Heart right ventricle (tissue), 16 donors: ENCODE results near the gene POLE. TPM values are rescaled to one million over a fixed set of nuclear protein-coding genes. Genes with fewer than 3 reads are reported as not detected.
A peak's percentile ranks its signal among the peaks of the same experiment; 100 is the strongest.

Experiments used
- ATAC-seq, 8 donors: fragments of 200-7000 bp; cut with Tn5 transposase; one replicate each; pipeline ENCODE4 v1.9.1; 2020; ENCODE audit warnings: mild to moderate bottlenecking in 8 of 8, moderate library complexity in 8 of 8, moderate number of reproducible peaks in 1 of 8
- DNase-seq, 2 donors: peaks; one replicate each; pipeline ENCODE4 v3.0.0-alpha.2; 2020
- H3K27ac ChIP-seq, 10 donors: fragments of 200-600 bp; sonication (generic) in 2 of 10; one replicate each; pipeline versions ENCODE4 v1.5.0 to v1.8.0; 2020 to 2022; ENCODE audit warnings: mild to moderate bottlenecking in 3 of 10
- H3K27me3 ChIP-seq, 7 donors: fragments of 200-600 bp; one replicate each; pipeline ENCODE4 v1.8.0; 2021 to 2022; ENCODE audit warnings: mild to moderate bottlenecking in 2 of 7
- H3K36me3 ChIP-seq, 9 donors: fragments of 200-600 bp; sonication (generic) in 1 of 9; one replicate each; pipeline versions ENCODE4 v1.5.0 to v1.8.0; 2020 to 2022; ENCODE audit warnings: mild to moderate bottlenecking in 2 of 9
- H3K4me1 ChIP-seq, 9 donors: fragments of 200-600 bp; sonication (generic) in 1 of 9; one replicate each; pipeline versions ENCODE4 v1.5.0 to v1.8.0; 2020 to 2022; ENCODE audit warnings: mild to moderate bottlenecking in 4 of 9
- H3K4me3 ChIP-seq, 10 donors: fragments of 200-600 bp; sonication (generic) in 2 of 10; one replicate each; pipeline versions ENCODE4 v1.5.0 to v1.8.0; 2020 to 2022; ENCODE audit warnings: mild to moderate bottlenecking in 7 of 10, moderate library complexity in 2 of 10
- H3K9me3 ChIP-seq, 11 donors: fragments of 200-600 bp in 10 of 11; sonication (generic) in 2 of 11; one replicate each; pipeline versions ENCODE4 v1.5.0 to v1.8.0; 2013 to 2022; ENCODE audit warnings: mild to moderate bottlenecking in 2 of 11, control low read depth in 1 of 11, moderate library complexity in 1 of 11
- CTCF ChIP-seq, 9 donors: fragments of 200-600 bp; sonication (generic) in 2 of 9; IDR thresholded peaks; one replicate each; pipeline versions ENCODE4 v1.5.0 to v1.8.0; 2021 to 2022; ENCODE audit warnings: antibody characterized with exemption in 9 of 9, mild to moderate bottlenecking in 5 of 9, moderate library complexity in 1 of 9
- WGBS, 2 donors: extraction: QIAGEN DNeasy Blood & Tissue Kit; methylation state at CpG; one replicate each; pipeline ENCODE4 v1.1.7; 2013; ENCODE audit warnings: inconsistent platforms in 1 of 2; 5-methylcytosine and 5-hydroxymethylcytosine counted together
- intact Hi-C, 10 donors: fragments of 100-400 bp; cut with DNase I; formaldehyde crosslinking; loops; one replicate each; pipeline versions ENCODE4 v1.11.1 to v1.14.2; 2022
- polyA plus RNA-seq, 2 donors: library from polyadenylated mRNA; stranded (reverse); fragments of 200-250 nt; gene quantifications; one replicate each; pipeline ENCODE4 v1.2.3, GENCODE V29; 2013
- total RNA-seq, 10 donors: library from RNA; stranded (reverse); fragmentation: NEBNext Ultra II Directional in 3 of 10; extraction: Animal tissue kit (Norgen Biotek cat#: 25700) in 3 of 10; gene quantifications; one replicate each; pipeline versions ENCODE4 v1.2.1 to v1.2.4, GENCODE V29; 2021 to 2023
- donor health status: Arrhythmogenic right ventricular cardiomyopathy.
- donor health status: ischemic (EF 13 %, LVEDD 7.1; RV severe dilation, severe dysfunction).
- donor health status: healthy with polysubstance abuse.
- donor health status: DM: no; HTN: yes; CAD: no.
- donor health status: DM: no; HTN: no; CAD: no.
- donor health status: ischemic (EF 25% LVEDD 6.9; RV normal size, moderate dysfunction).
- donor health status: ischemic (EF 25% LVEDD 5.7; RV mildly dilated, moderate dysfunction).
- donor health status: healthy.
- donor health status: DM: yes; HTN: yes; CAD: no.
- donor health status: Ischemic cardiomyopathy.
- donor health status: ischemic (EF 35%, LVEDD 5.7; RV mildly dilated, moderate dysfunction).
- donor health status: nonischemic (EF 11% LVEDD 7.7; RV severe dilation, severe dysfunction).
- donor health status: DM: yes; HTN: yes; CAD: no.
- donor health status: PGD.
- donor health status: ischemic (EF 29% LVEDD 5.4; RV normal size, mild dysfunction).
- donor health status: nonischemic (EF 23%, LVEDD 6.1; RV moderate dilation, normal function).

POLE gene
- total and polyA plus RNA-seq, 12 donors = 6.8 to 25.8 (median 9.9) TPM

GRCh38 chr12:132686825-132687210, 324 bp downstream of the POLE start:
- intact Hi-C loops = no loop called here
- DNase-seq (no peak), ATAC-seq (peak in 2 of 8 donors; percentile 46 to 48)
- H3K36me3 ChIP-seq = no peaks in the 10 kb centered on the region
- H3K4me3 ChIP-seq = peak overlapping the region; percentile 56 to 99 (median 69)
- TF ChIP-seq CTCF (IDR thresholded peaks at IDR 0.05) = no peak
- H3K4me1 ChIP-seq = peaks cover 3 to 17% (median 11%) of the 10 kb centered on the region in 9 donors
- peak overlapping the region; percentile 5 to 88 (median 62) for H3K27ac ChIP-seq
- H3K9me3 ChIP-seq = no peaks in the 10 kb centered on the region
- no peaks in the 10 kb centered on the region for H3K27me3 ChIP-seq
- WGBS, 2 donors = 1% methylated on average over 44 to 55 of the region's 55 CpGs

- H3K36me3 ChIP-seq = no peaks in the 10 kb centered on the region
- H3K9me3 ChIP-seq = no peaks in the 10 kb centered on the region
- TF ChIP-seq CTCF (IDR thresholded peaks at IDR 0.05) = no peak
- DNase-seq (no peak), ATAC-seq (no peak)
- H3K27ac ChIP-seq = no peak overlapping the region
- intact Hi-C loops = no loop called here
- H3K4me1 ChIP-seq = peaks cover 3 to 17% (median 11%) of the 10 kb centered on the region in 9 donors
- 66 to 71% methylated on average over 5 of the region's 5 CpGs for WGBS, 2 donors
- H3K4me3 ChIP-seq = no peak overlapping the region
- H3K27me3 ChIP-seq = no peaks in the 10 kb centered on the region
Measured at GRCh38 chr12:132685400-132685799, 1.7 kb downstream of the POLE start.

DNA sequence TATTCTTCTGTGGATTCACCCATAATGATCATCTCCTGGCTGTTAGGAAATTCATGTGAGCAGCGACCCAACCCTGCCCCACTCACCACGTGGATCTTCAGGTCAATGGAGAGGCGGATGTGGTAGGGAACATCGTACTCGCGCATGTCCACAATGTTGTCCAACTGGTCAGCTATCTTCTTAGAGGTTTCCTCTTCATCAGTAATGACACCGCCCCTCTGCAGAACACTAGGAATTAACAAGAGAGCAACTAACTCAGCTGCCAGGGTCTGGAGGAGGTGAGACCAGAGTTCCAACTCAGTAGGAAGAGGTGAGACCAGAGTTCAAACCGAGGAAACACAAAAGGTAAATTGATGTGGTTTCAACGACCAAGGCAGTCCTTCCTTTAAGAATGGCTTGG, 9.7 kb downstream of the POLE start:
- TF ChIP-seq CTCF (IDR thresholded peaks at IDR 0.05) = no peak
- DNase-seq = no peak
- Histone ChIP-seq H3K27ac (no peak overlapping the region), H3K4me3 (no peak overlapping the region), H3K27me3 (no peaks in the 10 kb centered on the region), H3K4me1 (no peaks in the 10 kb centered on the region), H3K36me3 (peaks cover 0 to 79% (median 27%) of the 10 kb centered on the region in 9 donors), H3K9me3 (no peaks in the 10 kb centered on the region)
- ATAC-seq = no peak
- 94% methylated on average over 9 of the region's 9 CpGs for WGBS, 2 donors
- intact Hi-C loops = no loop called here

DNA sequence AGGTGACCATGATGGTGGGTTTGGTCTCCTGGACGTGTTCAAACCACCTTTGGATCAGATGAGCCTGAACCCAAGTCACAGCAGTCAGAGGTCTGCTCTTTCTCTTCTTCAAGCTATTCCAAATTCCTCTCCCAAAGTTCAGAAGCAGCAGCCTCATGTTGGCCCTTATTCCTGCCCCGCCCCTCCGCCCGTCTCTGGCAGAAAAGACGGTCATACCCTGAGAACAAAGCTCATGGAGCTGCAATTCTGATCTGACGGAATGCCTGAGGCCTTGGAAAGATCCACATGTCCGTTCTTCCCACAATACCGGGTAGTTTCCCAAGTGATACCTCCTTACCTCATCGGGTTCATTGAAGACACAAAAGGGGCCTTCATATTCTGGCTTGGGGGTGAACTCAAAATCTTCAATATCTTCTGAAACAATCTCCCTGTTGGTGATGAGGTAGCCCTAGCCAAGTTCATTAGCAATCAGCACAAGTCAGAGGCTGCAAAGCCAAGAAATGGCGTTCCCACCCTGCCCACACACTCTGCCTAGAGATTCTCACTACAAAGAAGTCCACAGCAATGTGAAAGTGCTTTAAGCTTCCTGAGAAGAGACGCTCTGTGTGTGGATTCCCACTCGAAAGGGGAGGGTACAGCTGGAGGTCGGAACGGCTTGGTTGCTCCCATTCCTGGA, 11.2 kb downstream of the POLE start:
- no peak overlapping the region for H3K27ac ChIP-seq
- no peaks in the 10 kb centered on the region for H3K9me3 ChIP-seq
- H3K4me1 ChIP-seq = no peaks in the 10 kb centered on the region
- H3K4me3 ChIP-seq = no peak overlapping the region
- TF ChIP-seq CTCF (IDR thresholded peaks at IDR 0.05) = no peak
- DNase-seq (no peak), ATAC-seq (no peak)
- H3K36me3 ChIP-seq = peaks cover 0 to 94% (median 35%) of the 10 kb centered on the region in 9 donors
- intact Hi-C loops = no loop called here
- WGBS, 2 donors = 96% methylated on average over 14 of the region's 14 CpGs
- no peaks in the 10 kb centered on the region for H3K27me3 ChIP-seq
